GM23338 (cell line): ENCODE measurements around the gene PNPLA1. TPM values are rescaled to one million over a fixed set of nuclear protein-coding genes. Genes with fewer than 3 reads are reported as not detected.

ENCODE experiments used
- ATAC-seq: fragments of 200-7000 bp; cut with Tn5 transposase; 3 replicates; pipeline ENCODE4 v1.9.1; 2020
- DNase-seq: peaks from one replicate; pipeline ENCODE4 v3.0.0-alpha.2; 2015; ENCODE audit warnings: low spot score
- H2AFZ ChIP-seq: fragments of 200-600 bp; sonication (generic); 2 replicates; pipeline ENCODE4 v1.8.0; 2016; ENCODE audit warnings: antibody characterized with exemption, mild to moderate bottlenecking, moderate library complexity
- H3F3A ChIP-seq: fragments of 200-600 bp; sonication (generic); replicated peaks from 2 replicates; pipeline ENCODE4 v1.8.0; 2017; ENCODE audit warnings: antibody characterized with exemption, mixed run types, low read depth
- H3K27ac ChIP-seq: fragments of 200-600 bp; sonication (generic); 2 replicates; pipeline ENCODE4 v1.6.1; 2016; ENCODE audit warnings: low read depth
- H3K27me3 ChIP-seq: fragments of 200-600 bp; sonication (generic); 2 replicates; pipeline ENCODE4 v1.8.0; 2016; ENCODE audit warnings: mild to moderate bottlenecking, mixed run types, moderate library complexity; ENCODE audit not compliant: insufficient read depth
- H3K36me3 ChIP-seq: fragments of 200-600 bp; sonication (generic); 2 replicates; pipeline ENCODE4 v1.8.0; 2016; ENCODE audit warnings: mild to moderate bottlenecking; ENCODE audit not compliant: insufficient read depth
- H3K4me1 ChIP-seq: fragments of 200-600 bp; sonication (generic); 2 replicates; pipeline ENCODE4 v1.8.0; 2016; ENCODE audit warnings: mild to moderate bottlenecking, moderate library complexity; ENCODE audit not compliant: insufficient read depth
- H3K4me2 ChIP-seq: fragments of 200-600 bp; sonication (generic); 2 replicates; pipeline ENCODE4 v1.7.1; 2017; ENCODE audit warnings: mixed run types
- H3K4me3 ChIP-seq: fragments of 200-600 bp; sonication (generic); 2 replicates; pipeline ENCODE4 v1.6.1; 2016; ENCODE audit warnings: mixed run types
- H3K79me2 ChIP-seq: fragments of 200-600 bp; sonication (generic); replicated peaks from 2 replicates; pipeline ENCODE4 v1.8.0; 2017; ENCODE audit warnings: mild to moderate bottlenecking; ENCODE audit not compliant: insufficient read depth
- H3K9me2 ChIP-seq: fragments of 200-600 bp; sonication (generic); 2 replicates; pipeline ENCODE4 v1.8.0; 2017; ENCODE audit not compliant: insufficient read depth
- H4K20me1 ChIP-seq: fragments of 200-600 bp; sonication (generic); replicated peaks from 2 replicates; pipeline ENCODE4 v1.8.0; 2017; ENCODE audit warnings: mild to moderate bottlenecking; ENCODE audit not compliant: insufficient read depth
- H3K27ac Mint-ChIP-seq: 2 replicates; pipeline ENCODE4 v1.8.0; 2020; ENCODE audit warnings: inconsistent platforms, mild to moderate bottlenecking, moderate library complexity, mixed read lengths
- H3K27me3 Mint-ChIP-seq: 3 replicates; pipeline ENCODE4 v1.8.0; 2022; ENCODE audit warnings: low read depth, mild to moderate bottlenecking, moderate library complexity, mixed read lengths, inconsistent platforms; ENCODE audit not compliant: insufficient read depth, poor library complexity
- H3K36me3 Mint-ChIP-seq: 3 replicates; pipeline ENCODE4 v1.8.0; 2021; ENCODE audit warnings: low read depth, mild to moderate bottlenecking, inconsistent platforms, moderate library complexity, mixed read lengths
- H3K4me1 Mint-ChIP-seq: 3 replicates; pipeline ENCODE4 v1.8.0; 2020; ENCODE audit warnings: mild to moderate bottlenecking, inconsistent platforms, mixed read lengths
- H3K4me3 Mint-ChIP-seq: 3 replicates; pipeline ENCODE4 v1.8.0; 2021; ENCODE audit warnings: moderate library complexity, mild to moderate bottlenecking, inconsistent platforms, mixed read lengths
- H3K9me3 Mint-ChIP-seq: 3 replicates; pipeline ENCODE4 v1.8.0; 2020; ENCODE audit warnings: moderate library complexity, mild to moderate bottlenecking, inconsistent platforms, mixed read lengths
- ETS1 ChIP-seq: IDR thresholded peaks from 2 replicates; pipeline ENCODE4 v1.6.1; 2016; ENCODE audit warnings: antibody characterized with exemption
- JUNB ChIP-seq: IDR thresholded peaks from one replicate; pipeline ENCODE4 v1.6.1; 2016; ENCODE audit warnings: antibody characterized with exemption; ENCODE audit not compliant: unreplicated experiment
- NANOG ChIP-seq: IDR thresholded peaks from 2 replicates; pipeline ENCODE4 v1.6.1; 2016; ENCODE audit warnings: antibody characterized with exemption, borderline replicate concordance
- POLR2AphosphoS5 ChIP-seq: IDR thresholded peaks from 2 replicates; pipeline ENCODE4 v1.6.1; 2016; ENCODE audit warnings: antibody characterized with exemption, low read depth
- REST ChIP-seq: IDR thresholded peaks from one replicate; pipeline ENCODE4 v1.6.1; 2018; ENCODE audit warnings: antibody characterized with exemption; ENCODE audit not compliant: unreplicated experiment
- STAT1 ChIP-seq: IDR thresholded peaks from one replicate; pipeline ENCODE4 v1.6.1; 2016; ENCODE audit warnings: antibody characterized with exemption; ENCODE audit not compliant: unreplicated experiment
- ZNF114 ChIP-seq: fragments of 250-450 bp; sonication (Bioruptor Pico); IDR thresholded peaks from 2 replicates; pipeline ENCODE4 v1.5.0; 2020; ENCODE audit warnings: mild to moderate bottlenecking, moderate library complexity
- ZNF331 ChIP-seq: fragments of 250-450 bp; sonication (Bioruptor Pico); IDR thresholded peaks from 2 replicates; pipeline ENCODE4 v1.5.0; 2020; ENCODE audit warnings: low read depth, mild to moderate bottlenecking, moderate library complexity
- ZNF462 ChIP-seq: fragments of 250-450 bp; sonication (Bioruptor Pico); IDR thresholded peaks from 2 replicates; pipeline ENCODE4 v1.5.0; 2020; ENCODE audit warnings: mild to moderate bottlenecking, moderate library complexity
- polyA plus RNA-seq: library from polyadenylated mRNA; unstranded; fragments of >200 nt; fragmentation: Nextera tagmentation; extraction: Ambion mirVana; gene quantifications from 2 replicates; pipeline ENCODE4 v1.2.1, GENCODE V29; 2016
- total RNA-seq: library from RNA; depleted of rRNA; stranded (reverse); fragments of >200 nt; shearing (Covaris generic); gene quantifications from 2 replicates; pipeline ENCODE4 v1.2.3, GENCODE V29; 2014

The PNPLA1 gene
- total and polyA plus RNA-seq, 2 experiments from 2014 or later, result not detected

- Histone ChIP-seq H3K4me1 (no peaks in the 10 kb centered on the region), H4K20me1 (no peaks in the 10 kb centered on the region), H3K4me3 (no peak overlapping the region), H3F3A (no peaks in the 10 kb centered on the region), H3K27me3 (no peaks in the 10 kb centered on the region), H3K79me2 (no peaks in the 10 kb centered on the region), H3K27ac (no peak overlapping the region), H2AFZ (no peak overlapping the region), H3K4me2 (no peak overlapping the region), H3K36me3 (no peaks in the 10 kb centered on the region), H3K9me2 (no peaks in the 10 kb centered on the region)
- TF ChIP-seq STAT1 (no peak), NANOG (no peak), POLR2AphosphoS5 (no peak), ZNF331 (CRISPR knock-in tag) (no peak), ZNF114 (no peak), ZNF462 (no peak), REST (no peak), ETS1 (no peak), JUNB (no peak)
- ATAC-seq (no peak), DNase-seq (no peak)
- Mint-ChIP-seq H3K27ac (no peak overlapping the region), H3K36me3 (no peaks in the 10 kb centered on the region), H3K27me3 (peaks cover 17% of the 10 kb centered on the region), H3K4me1 (peaks cover 4% of the 10 kb centered on the region; the same call in 2 of the 3 replicates), H3K9me3 (no peaks in the 10 kb centered on the region; the same call in 1 of the 3 replicates), H3K4me3 (no peak overlapping the region)
Observed at GRCh38 chr6:36267731-36268477, 2.0 kb upstream of the PNPLA1 start.
